Measurements from ENCODE around the gene DCAF8L2.

DNA sequence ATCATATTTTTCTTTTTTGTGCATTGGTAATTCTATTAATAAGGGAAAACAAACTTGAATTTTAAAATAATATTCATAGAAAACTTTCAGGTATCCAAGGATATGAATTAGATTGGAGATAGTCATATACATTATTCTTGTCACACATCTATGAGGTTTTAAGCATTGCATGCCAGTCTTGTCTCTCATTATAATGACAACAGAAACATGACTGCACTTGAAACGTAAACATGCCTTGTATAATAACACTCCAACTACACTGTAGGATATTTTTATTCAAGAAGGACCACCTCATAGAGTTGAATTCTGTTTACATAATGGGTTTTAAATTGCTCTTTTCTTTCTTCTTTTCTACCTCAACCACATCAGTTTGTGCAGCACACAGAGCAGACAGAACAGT, 104.5 kb downstream of the DCAF8L2 start:
- TF ChIP-seq CTCF (conservative IDR thresholded peaks at IDR 0.05 in 1 of 2, IDR thresholded peaks at IDR 0.05 in 1 of 2; ENCODE audit: extremely low read depth in 1 of 2, insufficient read depth in 1 of 2, low read depth in 1 of 2, low read length in 2 of 2) (no peak), EZH2 (IDR thresholded peaks at IDR 0.05; ENCODE audit: borderline replicate concordance, low read length) (no peak)

All from mammary epithelial cell (primary cell).